Vagina (tissue), 2 donors: Measurements from ENCODE around the gene HSPBP1. TPM values are rescaled to one million over a fixed set of nuclear protein-coding genes. Genes with fewer than 3 reads are reported as not detected.

Experiments
- DNase-seq, 2 donors: peaks; one replicate each; pipeline ENCODE4 v3.0.0-alpha.2; 2017; ENCODE audit errors: extremely low spot score in 2 of 2
- H3K27ac ChIP-seq: fragments of 200-600 bp; sonication (generic); one replicate; pipeline ENCODE4 v1.5.1; 2019
- H3K27me3 ChIP-seq: fragments of 200-600 bp; sonication (generic); one replicate; pipeline ENCODE4 v1.5.1; 2019
- H3K36me3 ChIP-seq, 2 donors: fragments of 200-600 bp; sonication (generic); one replicate each; pipeline ENCODE4 v1.5.1; 2017 to 2019
- H3K4me1 ChIP-seq: fragments of 200-600 bp; sonication (generic); one replicate; pipeline ENCODE4 v1.5.1; 2019
- H3K4me3 ChIP-seq, 2 donors: fragments of 200-600 bp; sonication (generic); 1 replicate in 1 of 2; 2 replicates in 1 of 2; pipeline ENCODE4 v1.5.1; 2016 to 2019
- H3K9me3 ChIP-seq: fragments of 200-600 bp; sonication (generic); one replicate; pipeline ENCODE4 v1.5.1; 2019
- POLR2A ChIP-seq, 2 donors: fragments of 450-650 bp; IDR thresholded peaks; one replicate each; pipeline ENCODE4 v1.6.1; 2017; ENCODE audit warnings: antibody characterized with exemption in 2 of 2, mild to moderate bottlenecking in 2 of 2, moderate library complexity in 2 of 2
- POLR2AphosphoS5 ChIP-seq, 2 donors: sonication (generic); formaldehyde crosslinking; IDR thresholded peaks; one replicate each; pipeline ENCODE4 v1.9.0; 2017; ENCODE audit warnings: antibody characterized with exemption in 2 of 2, mild to moderate bottlenecking in 2 of 2, low read depth in 1 of 2; ENCODE audit not compliant: insufficient read depth in 1 of 2
- intact Hi-C: fragments of 100-400 bp; cut with DNase I; formaldehyde crosslinking; loops from one replicate; pipeline ENCODE4 v1.15.1; 2023
- total RNA-seq: library from RNA; depleted of rRNA; stranded (reverse); fragments of >200 nt; gene quantifications from one replicate; pipeline ENCODE4 v1.2.3, GENCODE V29; 2016
- TF ChIP-seq, protein P1 (sequence below), 3 experiments: fragments of 450-650 bp in 2 of 3; fragments of 200-600 bp in 1 of 3; sonication (generic) in 1 of 3; IDR thresholded peaks; one replicate each; pipeline ENCODE4 v1.5.1; 2017 to 2019; ENCODE audit warnings: antibody characterized with exemption in 3 of 3, mild to moderate bottlenecking in 2 of 3, moderate library complexity in 2 of 3

The HSPBP1 gene
- total RNA-seq, 1 donor from 2014 or later = 29.5 TPM

DNA sequence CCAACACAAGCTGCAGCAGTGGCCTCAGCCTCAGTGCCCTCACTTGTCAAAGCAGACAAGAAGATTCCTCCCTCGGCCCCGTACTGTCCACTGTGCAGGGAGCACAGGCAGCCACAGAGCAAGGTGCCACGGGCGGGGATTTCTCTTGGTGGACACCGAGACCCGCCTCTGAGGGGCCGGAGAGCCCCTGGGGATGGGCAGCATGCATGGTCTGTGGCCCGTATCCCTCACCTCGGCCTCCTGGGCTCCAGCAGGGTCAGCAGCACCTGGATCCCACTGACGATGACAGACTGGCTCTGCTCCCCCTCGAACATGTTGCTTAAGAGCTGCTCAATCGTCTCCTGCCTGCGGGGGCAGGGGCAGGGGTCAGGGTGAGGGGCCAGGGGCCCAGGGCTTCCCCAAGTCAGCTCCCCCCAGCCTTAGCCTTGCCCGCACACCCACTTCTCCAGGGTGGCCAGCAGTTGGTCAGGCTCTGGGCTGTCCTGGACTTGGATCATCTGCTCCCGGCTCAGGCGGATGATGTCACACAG, 37.9 kb downstream of the HSPBP1 start:
- intact Hi-C loops = no loop called here

DNA sequence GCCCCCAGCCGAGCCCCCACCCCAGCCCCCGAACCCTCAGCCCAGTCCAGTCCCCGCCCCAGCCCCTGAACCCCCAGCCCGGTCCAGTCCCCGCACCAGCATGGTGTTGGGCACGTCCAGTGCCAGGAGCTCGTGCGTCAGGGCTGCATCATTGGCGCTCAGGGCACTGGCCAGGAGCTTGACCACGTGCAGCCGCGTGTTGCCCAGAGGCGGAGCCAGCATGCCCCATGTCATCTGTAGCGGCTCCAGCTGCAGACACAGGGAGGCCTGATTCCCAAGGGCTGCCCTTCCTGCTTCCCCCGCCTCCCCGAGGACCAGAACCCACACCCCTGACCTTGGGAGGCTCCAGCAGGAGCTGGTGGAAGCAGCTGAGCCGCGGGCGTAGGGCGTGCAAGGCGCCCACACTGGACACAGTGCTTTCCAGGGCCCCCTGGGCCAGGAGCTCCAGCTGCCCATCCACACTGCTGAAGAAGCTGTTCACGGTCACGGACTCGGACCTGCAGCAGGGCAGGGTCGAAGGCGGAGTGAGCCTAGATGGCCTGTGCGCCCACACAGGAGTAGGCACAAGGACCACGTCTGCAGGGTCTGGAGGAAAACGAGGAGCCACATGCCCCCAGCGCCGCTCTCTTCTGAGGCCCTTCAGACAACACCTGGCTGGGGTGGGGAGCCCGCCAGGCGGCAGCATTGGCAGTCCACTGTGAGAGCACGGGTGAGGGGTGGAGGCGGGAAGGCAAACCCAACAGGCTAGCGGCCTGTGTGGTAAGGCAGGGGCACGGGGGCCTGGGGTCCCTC, 38.6 kb downstream of the HSPBP1 start:
- DNase-seq = no peak
- intact Hi-C loops = no loop called here
- Histone ChIP-seq H3K9me3 (no peaks in the 10 kb centered on the region), H3K27me3 (no peaks in the 10 kb centered on the region), H3K36me3 (peaks cover 0 to 92% of the 10 kb centered on the region in 2 donors), H3K4me1 (no peaks in the 10 kb centered on the region), H3K4me3 (no peak overlapping the region), H3K27ac (no peak overlapping the region)
- TF ChIP-seq, protein P1, sequence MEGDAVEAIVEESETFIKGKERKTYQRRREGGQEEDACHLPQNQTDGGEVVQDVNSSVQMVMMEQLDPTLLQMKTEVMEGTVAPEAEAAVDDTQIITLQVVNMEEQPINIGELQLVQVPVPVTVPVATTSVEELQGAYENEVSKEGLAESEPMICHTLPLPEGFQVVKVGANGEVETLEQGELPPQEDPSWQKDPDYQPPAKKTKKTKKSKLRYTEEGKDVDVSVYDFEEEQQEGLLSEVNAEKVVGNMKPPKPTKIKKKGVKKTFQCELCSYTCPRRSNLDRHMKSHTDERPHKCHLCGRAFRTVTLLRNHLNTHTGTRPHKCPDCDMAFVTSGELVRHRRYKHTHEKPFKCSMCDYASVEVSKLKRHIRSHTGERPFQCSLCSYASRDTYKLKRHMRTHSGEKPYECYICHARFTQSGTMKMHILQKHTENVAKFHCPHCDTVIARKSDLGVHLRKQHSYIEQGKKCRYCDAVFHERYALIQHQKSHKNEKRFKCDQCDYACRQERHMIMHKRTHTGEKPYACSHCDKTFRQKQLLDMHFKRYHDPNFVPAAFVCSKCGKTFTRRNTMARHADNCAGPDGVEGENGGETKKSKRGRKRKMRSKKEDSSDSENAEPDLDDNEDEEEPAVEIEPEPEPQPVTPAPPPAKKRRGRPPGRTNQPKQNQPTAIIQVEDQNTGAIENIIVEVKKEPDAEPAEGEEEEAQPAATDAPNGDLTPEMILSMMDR (IDR thresholded peaks at IDR 0.05) = no peak
- TF ChIP-seq POLR2AphosphoS5 (IDR thresholded peaks at IDR 0.05; ENCODE audit: insufficient read depth in 1 of 2, low read depth in 1 of 2) = no peak
- TF ChIP-seq POLR2A (IDR thresholded peaks at IDR 0.05) = no peak

More for the DNA sequence above, 37.9 kb downstream of the HSPBP1 start:
- H3K9me3 ChIP-seq = no peaks in the 10 kb centered on the region
- no peaks in the 10 kb centered on the region for H3K27me3 ChIP-seq
- no peak for TF ChIP-seq POLR2AphosphoS5 (IDR thresholded peaks at IDR 0.05; ENCODE audit: insufficient read depth in 1 of 2, low read depth in 1 of 2)
- no peak for TF ChIP-seq POLR2A (IDR thresholded peaks at IDR 0.05)
- TF ChIP-seq, protein P1 (IDR thresholded peaks at IDR 0.05) = no peak
- H3K27ac ChIP-seq = no peak overlapping the region
- H3K4me1 ChIP-seq = no peaks in the 10 kb centered on the region
- H3K4me3 ChIP-seq = no peak overlapping the region
- no peak for DNase-seq
- H3K36me3 ChIP-seq = peaks cover 0 to 92% of the 10 kb centered on the region in 2 donors

DNA sequence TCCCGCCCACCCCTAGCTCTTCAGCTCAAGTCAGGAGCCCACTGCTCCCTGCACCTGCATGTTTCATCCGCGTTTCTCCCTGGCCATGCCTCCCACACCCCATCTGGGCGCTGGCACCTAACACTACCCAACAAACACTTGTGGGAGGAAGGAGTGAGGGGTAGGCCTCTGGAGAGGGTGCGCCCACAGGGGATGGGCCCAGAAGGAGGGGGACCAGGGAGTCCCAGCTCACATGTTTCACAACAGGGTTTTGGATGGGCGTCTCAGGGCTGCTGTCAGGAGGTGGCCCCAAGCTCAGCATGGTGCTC, 39.2 kb downstream of the HSPBP1 start:
- peaks cover 0 to 92% of the 10 kb centered on the region in 2 donors for H3K36me3 ChIP-seq
- no peak for DNase-seq
- no peaks in the 10 kb centered on the region for H3K4me1 ChIP-seq
- intact Hi-C loops = no loop called here
- H3K27ac ChIP-seq = no peak overlapping the region
- H3K27me3 ChIP-seq = no peaks in the 10 kb centered on the region
- H3K9me3 ChIP-seq = no peaks in the 10 kb centered on the region
- no peak for TF ChIP-seq POLR2AphosphoS5 (IDR thresholded peaks at IDR 0.05; ENCODE audit: insufficient read depth in 1 of 2, low read depth in 1 of 2)
- TF ChIP-seq POLR2A (IDR thresholded peaks at IDR 0.05) = no peak
- TF ChIP-seq, protein P1 (IDR thresholded peaks at IDR 0.05) = no peak
- H3K4me3 ChIP-seq = no peak overlapping the region

DNA sequence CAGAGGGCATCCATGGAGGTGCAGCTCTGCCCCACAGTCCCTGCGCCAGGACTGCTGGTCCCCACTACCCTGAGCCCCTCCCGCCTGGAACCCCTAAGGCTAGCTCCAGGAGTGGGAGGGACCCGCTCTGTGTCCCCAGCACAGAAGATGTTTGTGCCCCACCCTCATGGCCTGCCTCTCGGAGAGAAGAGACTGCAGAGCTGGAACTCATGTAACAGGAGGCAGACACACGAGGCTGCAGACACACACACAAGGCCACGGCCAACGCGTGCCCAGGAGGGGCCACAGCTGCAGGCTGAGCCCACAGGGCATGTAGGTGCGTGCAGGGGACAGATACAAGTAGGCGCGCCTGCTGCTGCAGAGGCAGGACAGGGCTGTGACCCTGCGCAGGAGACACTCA, 40.9 kb downstream of the HSPBP1 start:
- intact Hi-C loops = no loop called here
- Histone ChIP-seq H3K4me3 (no peak overlapping the region), H3K4me1 (no peaks in the 10 kb centered on the region), H3K27ac (no peak overlapping the region), H3K9me3 (no peaks in the 10 kb centered on the region), H3K27me3 (no peaks in the 10 kb centered on the region), H3K36me3 (peaks cover 0 to 86% of the 10 kb centered on the region in 2 donors)
- no peak for DNase-seq
- no peak for TF ChIP-seq POLR2AphosphoS5 (IDR thresholded peaks at IDR 0.05; ENCODE audit: insufficient read depth in 1 of 2, low read depth in 1 of 2)
- TF ChIP-seq POLR2A (IDR thresholded peaks at IDR 0.05) = no peak
- TF ChIP-seq, protein P1 (IDR thresholded peaks at IDR 0.05) = no peak

DNA sequence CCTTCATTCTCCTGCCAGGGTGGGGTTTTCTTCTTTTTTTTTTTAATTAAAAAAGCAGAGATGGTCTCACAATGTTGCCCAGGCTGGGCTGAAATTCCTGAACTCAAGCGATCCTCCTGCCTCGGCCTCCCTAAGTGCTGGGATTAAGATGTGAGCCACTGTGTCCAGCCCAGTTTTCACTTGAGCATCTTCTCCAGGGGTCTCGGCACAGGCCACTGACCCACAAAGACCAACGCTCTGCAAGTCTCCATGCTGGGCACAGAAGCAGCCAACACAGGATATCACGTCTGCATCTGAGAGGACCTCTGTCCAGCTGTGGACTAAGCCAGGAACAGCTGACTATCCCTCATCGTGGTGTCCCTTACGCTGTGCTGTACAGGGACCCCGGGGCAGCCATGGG, 41.9 kb downstream of the HSPBP1 start:
- H3K4me1 ChIP-seq = no peaks in the 10 kb centered on the region
- intact Hi-C loops = no loop called here
- peaks cover 0 to 86% of the 10 kb centered on the region in 2 donors for H3K36me3 ChIP-seq
- DNase-seq = no peak
- no peak for TF ChIP-seq POLR2AphosphoS5 (IDR thresholded peaks at IDR 0.05; ENCODE audit: insufficient read depth in 1 of 2, low read depth in 1 of 2)
- TF ChIP-seq POLR2A (IDR thresholded peaks at IDR 0.05) = no peak
- TF ChIP-seq, protein P1 (IDR thresholded peaks at IDR 0.05) = no peak
- H3K27me3 ChIP-seq = no peaks in the 10 kb centered on the region
- H3K9me3 ChIP-seq = no peaks in the 10 kb centered on the region
- no peak overlapping the region for H3K27ac ChIP-seq
- H3K4me3 ChIP-seq = no peak overlapping the region
